H1 (cell line): ENCODE data around the gene ACSM2B. TPM values are rescaled to one million over a fixed set of nuclear protein-coding genes. Genes with fewer than 3 reads are reported as not detected.

Experiments used
- CTCF ChIA-PET: fragments of 300-600 bp; sonication (Branson Sonifier 250); formaldehyde crosslinking; loops from one replicate; lab custom pipeline; 2021; ENCODE audit not compliant: partially characterized antibody; lab: Charles Lee
- POLR2A ChIA-PET: fragments of 300-600 bp; sonication (Branson Sonifier 250); formaldehyde crosslinking; loops from one replicate; lab custom pipeline; 2021; ENCODE audit warnings: inconsistent platforms; ENCODE audit not compliant: partially characterized antibody; lab: Charles Lee
- DNase-seq, 2 experiments: peaks; one replicate each; pipeline versions ENCODE4 v3.0.0 to v3.0.0-alpha.2; 2010 to 2022; ENCODE audit warnings: low spot score in 2 of 2, low read depth in 1 of 2, mixed read lengths in 1 of 2
- FAIRE-seq: peaks from 2 replicates; lab custom pipeline; 2011; peaks lifted over from hg19 to GRCh38; lab: Jason Lieb, UNC
- H2AFZ ChIP-seq: 2 replicates; pipeline ENCODE4 v1.8.1; 2012; ENCODE audit warnings: low read length, inconsistent platforms
- H2AK5ac ChIP-seq: 2 replicates; pipeline ENCODE4 v1.6.1; 2013; ENCODE audit warnings: low read depth, low read length
- H2BK120ac ChIP-seq: replicated peaks from 2 replicates; pipeline ENCODE3; 2013; ENCODE audit warnings: low read depth, low read length, inconsistent platforms
- H2BK12ac ChIP-seq: 2 replicates; pipeline ENCODE4 v1.6.1; 2013; ENCODE audit warnings: low read depth, low read length
- H2BK15ac ChIP-seq: 2 replicates; pipeline ENCODE4 v1.6.1; 2013; ENCODE audit warnings: low read length
- H2BK20ac ChIP-seq: 2 replicates; pipeline ENCODE4 v1.6.1; 2013; ENCODE audit warnings: low read length
- H2BK5ac ChIP-seq: 2 replicates; pipeline ENCODE4 v1.6.1; 2013; ENCODE audit warnings: low read depth, low read length
- H3K14ac ChIP-seq: 2 replicates; pipeline ENCODE4 v1.6.1; 2013; ENCODE audit warnings: inconsistent platforms; ENCODE audit not compliant: insufficient read length
- H3K18ac ChIP-seq: 2 replicates; pipeline ENCODE4 v1.6.1; 2013; ENCODE audit warnings: low read length; ENCODE audit errors: extremely low read depth
- H3K23ac ChIP-seq: 2 replicates; pipeline ENCODE4 v1.6.1; 2013; ENCODE audit warnings: inconsistent platforms; ENCODE audit not compliant: insufficient read length
- H3K23me2 ChIP-seq: 2 replicates; pipeline ENCODE4 v1.6.1; 2013; ENCODE audit warnings: low read depth, low read length
- H3K27ac ChIP-seq: 2 replicates; pipeline ENCODE4 v1.6.1; 2011; ENCODE audit warnings: low read depth, low read length, inconsistent platforms
- H3K27me3 ChIP-seq, 4 experiments: replicated peaks in 1 of 4; 1 replicate in 1 of 4; 2 replicates in 3 of 4; pipeline versions ENCODE4 v1.6.1 to v1.8.1; 2011 to 2013; ENCODE audit warnings: low read length in 3 of 4, mild to moderate bottlenecking in 3 of 4, inconsistent platforms in 2 of 4, mixed read lengths in 2 of 4, moderate library complexity in 1 of 4; ENCODE audit not compliant: control insufficient read depth in 3 of 4, insufficient read depth in 3 of 4; ENCODE audit errors: extremely low read depth in 1 of 4
- H3K36me3 ChIP-seq, 4 experiments: 2 replicates each; pipeline versions ENCODE4 v1.6.1 to v1.8.1; 2011 to 2013; ENCODE audit warnings: mild to moderate bottlenecking in 4 of 4, low read length in 3 of 4, moderate library complexity in 2 of 4, control low read depth in 1 of 4, inconsistent platforms in 1 of 4; ENCODE audit not compliant: insufficient read depth in 4 of 4, control insufficient read depth in 2 of 4
- H3K4ac ChIP-seq: replicated peaks from 2 replicates; pipeline ENCODE3; 2013; ENCODE audit warnings: low read length, low read depth, mixed read lengths, inconsistent platforms; ENCODE audit not compliant: insufficient read length
- H3K4me1 ChIP-seq, 4 experiments: replicated peaks in 1 of 4; 1 replicate in 1 of 4; 2 replicates in 3 of 4; pipeline versions ENCODE4 v1.6.1 to v1.8.1; 2011 to 2013; ENCODE audit warnings: low read length in 3 of 4, inconsistent platforms in 2 of 4, mixed read lengths in 1 of 4; ENCODE audit not compliant: insufficient read depth in 4 of 4, control insufficient read depth in 3 of 4
- H3K4me2 ChIP-seq, 2 experiments: 2 replicates each; pipeline versions ENCODE4 v1.6.1 to v1.8.1; 2011 to 2013; ENCODE audit warnings: low read depth in 2 of 2, low read length in 2 of 2, control low read depth in 1 of 2, inconsistent platforms in 1 of 2, mild to moderate bottlenecking in 1 of 2; ENCODE audit not compliant: insufficient read depth in 1 of 2
- H3K4me3 ChIP-seq, 4 experiments: fragments of 200-600, 300-600 bp in 1 of 4; sonication (generic), shearing (Covaris generic), sonication (Bioruptor Twin) in 1 of 4; 2 replicates each; pipeline versions ENCODE4 v1.5.1 to v1.8.1; 2011 to 2016; ENCODE audit warnings: low read length in 4 of 4, low read depth in 3 of 4, control low read depth in 2 of 4, inconsistent platforms in 2 of 4, mild to moderate bottlenecking in 2 of 4, mixed read lengths in 1 of 4, moderate library complexity in 1 of 4; ENCODE audit not compliant: insufficient read depth in 2 of 4; ENCODE audit errors: extremely low read depth in 1 of 4
- H3K56ac ChIP-seq: replicated peaks from 2 replicates; pipeline ENCODE3; 2013; ENCODE audit warnings: low read depth, mild to moderate bottlenecking, mixed read lengths, low read length, inconsistent platforms; ENCODE audit not compliant: insufficient read length
- H3K79me1 ChIP-seq: 2 replicates; pipeline ENCODE4 v1.6.1; 2013; ENCODE audit warnings: low read depth, low read length, control low read depth
- H3K79me2 ChIP-seq, 2 experiments: 2 replicates each; pipeline versions ENCODE4 v1.6.1 to v1.8.1; 2012 to 2013; ENCODE audit warnings: low read length in 2 of 2, mild to moderate bottlenecking in 2 of 2, inconsistent platforms in 1 of 2; ENCODE audit not compliant: insufficient read depth in 2 of 2, control insufficient read depth in 1 of 2
- H3K9ac ChIP-seq, 4 experiments: replicated peaks in 1 of 4; 1 replicate in 1 of 4; 2 replicates in 3 of 4; pipeline versions ENCODE4 v1.6.1 to v1.8.1; 2011 to 2013; ENCODE audit warnings: low read depth in 3 of 4, low read length in 3 of 4, control low read depth in 2 of 4, mild to moderate bottlenecking in 2 of 4, moderate library complexity in 2 of 4, inconsistent platforms in 1 of 4; ENCODE audit errors: extremely low read depth in 1 of 4
- H3K9me3 ChIP-seq, 2 experiments: 2 replicates each; pipeline versions ENCODE4 v1.6.1 to v1.8.1; 2012 to 2013; ENCODE audit warnings: mild to moderate bottlenecking in 2 of 2, moderate library complexity in 2 of 2, control low read depth in 1 of 2, inconsistent platforms in 1 of 2, low read depth in 1 of 2, low read length in 1 of 2, mixed read lengths in 1 of 2; ENCODE audit not compliant: insufficient read depth in 2 of 2
- H4K20me1 ChIP-seq, 2 experiments: replicated peaks in 1 of 2; 2 replicates each; pipeline versions ENCODE3 to v1.8.1; 2011 to 2013; ENCODE audit warnings: inconsistent platforms in 2 of 2, low read length in 2 of 2, mild to moderate bottlenecking in 1 of 2; ENCODE audit not compliant: insufficient read depth in 2 of 2, control insufficient read depth in 1 of 2
- H4K5ac ChIP-seq: 2 replicates; pipeline ENCODE4 v1.6.1; 2013; ENCODE audit warnings: low read length, low read depth, mixed read lengths, inconsistent platforms; ENCODE audit not compliant: insufficient read length
- H4K8ac ChIP-seq: 2 replicates; pipeline ENCODE4 v1.8.0; 2013; ENCODE audit warnings: mild to moderate bottlenecking, moderate library complexity, low read length, inconsistent platforms; ENCODE audit not compliant: insufficient read depth; ENCODE audit errors: extremely low read depth
- H4K91ac ChIP-seq: replicated peaks from 2 replicates; pipeline ENCODE3; 2013; ENCODE audit warnings: low read length, mixed read lengths, inconsistent platforms; ENCODE audit not compliant: insufficient read length
- ASH2L ChIP-seq: fragments of 200-600, 300-600 bp; sonication (generic); IDR thresholded peaks from one replicate; pipeline ENCODE4 v1.7.1; 2017; ENCODE audit warnings: low read length
- CREB1 ChIP-seq: IDR thresholded peaks from 2 replicates; pipeline ENCODE4 v1.6.1; 2012; ENCODE audit warnings: inconsistent platforms
- CTBP2 ChIP-seq: IDR thresholded peaks from 2 replicates; pipeline ENCODE4 v1.7.0; 2011; ENCODE audit warnings: borderline replicate concordance, mild to moderate bottlenecking, moderate library complexity, mixed read lengths, low read length; ENCODE audit not compliant: insufficient read depth, insufficient read length
- GABPA ChIP-seq: IDR thresholded peaks from 2 replicates; pipeline ENCODE4 v1.6.1; 2011; ENCODE audit warnings: mild to moderate bottlenecking, low read length, moderate library complexity, borderline replicate concordance; ENCODE audit not compliant: insufficient read depth
- HDAC2 ChIP-seq, 2 experiments: fragments of 300-600 bp in 1 of 2; sonication (generic) in 1 of 2; IDR thresholded peaks; 2 replicates each; pipeline ENCODE4 v1.6.1; 2011 to 2012; ENCODE audit warnings: low read depth in 2 of 2, low read length in 2 of 2, mild to moderate bottlenecking in 2 of 2, moderate library complexity in 2 of 2, borderline replicate concordance in 1 of 2, inconsistent platforms in 1 of 2
- HDAC6 ChIP-seq: IDR thresholded peaks from one replicate; pipeline ENCODE4 v1.7.1; 2012; ENCODE audit warnings: low read depth, mild to moderate bottlenecking, inconsistent platforms, low read length, moderate library complexity
- RBBP5 ChIP-seq: IDR thresholded peaks from 2 replicates; pipeline ENCODE4 v1.7.1; 2012; ENCODE audit warnings: low read depth, mild to moderate bottlenecking, inconsistent platforms, low read length, moderate library complexity, borderline replicate concordance
- RXRA ChIP-seq: IDR thresholded peaks from 2 replicates; pipeline ENCODE4 v1.6.1; 2011; ENCODE audit warnings: low read depth, mild to moderate bottlenecking, low read length, moderate library complexity; ENCODE audit not compliant: insufficient read depth
- SP4 ChIP-seq: IDR thresholded peaks from 2 replicates; pipeline ENCODE4 v1.6.1; 2012; ENCODE audit warnings: low read length, inconsistent platforms
- WGBS, 2 experiments: shearing (Covaris generic) in 1 of 2; methylation state at CpG; one replicate each; pipeline versions ENCODE4 v1.1.6 to v1.1.7; 2013 to 2015; ENCODE audit warnings: low lambda C conversion rate in 2 of 2, mixed read lengths in 2 of 2, inconsistent platforms in 1 of 2, low coverage in 1 of 2, missing lambda C conversion rate in 1 of 2; ENCODE audit not compliant: insufficient replicate concordance in 2 of 2, insufficient coverage in 1 of 2, insufficient read length in 1 of 2; ENCODE audit errors: extremely low coverage in 1 of 2, missing lambda C conversion rate in 1 of 2; 5-methylcytosine and 5-hydroxymethylcytosine counted together
- polyA plus RNA-seq, 7 experiments: library from polyadenylated mRNA; depleted of rRNA in 3 of 7; stranded (reverse) in 5 of 7; unstranded in 2 of 7; fragments of >200 nt in 5 of 7; fragments of 200-250 nt in 2 of 7; gene quantifications; 1 replicate in 5 of 7; 2 replicates in 1 of 7; 4 replicates in 1 of 7; pipeline versions ENCODE4 v1.2.1 to v1.2.3, GENCODE V29; 2011 to 2013; ENCODE audit warnings: missing spikeins in 2 of 7, mixed read lengths in 2 of 7
- total RNA-seq: library from RNA; stranded (reverse); fragmentation: NEBNext Ultra II Directional; extraction: Animal tissue kit (Norgen Biotek cat#: 25700); gene quantifications from 2 replicates; pipeline ENCODE4 v1.2.1, GENCODE V29; 2021

ACSM2B gene
- total and polyA plus RNA-seq, 2 of the 8 experiments (the other 6 are each of a cell fraction or from before 2014, with no cell fraction given), result not detected

DNA sequence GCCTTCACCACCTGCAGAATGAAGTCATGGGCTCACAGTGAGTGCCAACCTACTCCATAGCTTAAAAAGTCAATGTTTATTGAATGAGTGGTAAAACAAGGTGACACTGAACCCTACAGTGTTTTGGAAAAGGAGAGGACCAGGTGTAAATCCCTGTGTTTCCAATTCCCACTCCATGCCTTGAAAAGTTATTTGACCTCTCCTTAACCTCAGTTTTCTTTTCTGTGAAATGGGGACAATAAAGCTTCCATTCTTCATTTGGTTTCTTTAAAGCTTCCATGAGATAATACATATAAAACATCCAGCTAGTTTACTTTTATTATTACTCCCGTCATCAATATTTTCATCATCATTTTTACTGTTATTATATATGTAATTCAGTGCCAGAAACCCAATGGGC is 48.0 kb upstream of the ACSM2B start:
- FAIRE-seq, result no peak
- H3K23me2 ChIP-seq, result peaks cover 5% of the 10 kb centered on the region; the same call in 1 of the 2 replicates
- no peak overlapping the region for H4K91ac ChIP-seq
- no peak overlapping the region for H4K8ac ChIP-seq
- H3K4me3 ChIP-seq, result no peak overlapping the region
- H2BK15ac ChIP-seq, result no peak overlapping the region
- H3K4me2 ChIP-seq, result no peak overlapping the region
- no peaks in the 10 kb centered on the region for H3K9me3 ChIP-seq
- H2BK20ac ChIP-seq, result no peak overlapping the region
- H3K18ac ChIP-seq, result no peak overlapping the region
- H3K79me1 ChIP-seq, result no peaks in the 10 kb centered on the region
- no peak overlapping the region for H3K14ac ChIP-seq
- no peak overlapping the region for H2AFZ ChIP-seq
- H3K4ac ChIP-seq, result no peak overlapping the region
- no peak overlapping the region for H3K56ac ChIP-seq
- no peaks in the 10 kb centered on the region for H3K79me2 ChIP-seq
- H3K4me1 ChIP-seq, result peaks cover 0 to 6% (median 0%) of the 10 kb centered on the region in 4 experiments; a peak in 3 of 7 replicates
- no peaks in the 10 kb centered on the region for H4K20me1 ChIP-seq
- H4K5ac ChIP-seq, result no peak overlapping the region
- WGBS, 2 experiments, result 84% methylated on average over 1 of the region's 1 CpG; no CpG with 5 or more reads in 1 of the 2 experiments
- no peak overlapping the region for H2BK5ac ChIP-seq
- H3K36me3 ChIP-seq, result no peaks in the 10 kb centered on the region
- H3K9ac ChIP-seq, result no peak overlapping the region
- TF ChIP-seq ASH2L (no peak), RBBP5 (no peak), RXRA (no peak), CREB1 (no peak), CTBP2 (no peak), HDAC2 (IDR thresholded peaks at IDR 0.05; ENCODE audit: borderline replicate concordance in 1 of 2, low read depth in 2 of 2, low read length in 2 of 2) (no peak), HDAC6 (no peak), GABPA (no peak), SP4 (no peak)
- H2AK5ac ChIP-seq, result no peak overlapping the region
- CTCF ChIA-PET, result no interaction called here
- H2BK12ac ChIP-seq, result no peak overlapping the region
- no peak for DNase-seq
- no peaks in the 10 kb centered on the region for H3K27me3 ChIP-seq
- no peak overlapping the region for H3K27ac ChIP-seq
- POLR2A ChIA-PET, result no interaction called here
- H2BK120ac ChIP-seq, result no peak overlapping the region
- no peak overlapping the region for H3K23ac ChIP-seq
